IPS-15b (cell line): ENCODE results near the gene NDUFB10.

Experiments used
- H3K27me3 ChIP-seq: one replicate; pipeline ENCODE4 v1.6.1; 2013; ENCODE audit warnings: low read length; ENCODE audit not compliant: control insufficient read depth, insufficient read depth
- H3K36me3 ChIP-seq: one replicate; pipeline ENCODE4 v1.6.1; 2013; ENCODE audit warnings: low read length; ENCODE audit not compliant: control insufficient read depth, insufficient read depth
- H3K4me1 ChIP-seq: one replicate; pipeline ENCODE4 v1.6.1; 2013; ENCODE audit warnings: mild to moderate bottlenecking, low read length; ENCODE audit not compliant: control insufficient read depth, insufficient read depth
- H3K4me3 ChIP-seq: one replicate; pipeline ENCODE4 v1.5.1; 2013; ENCODE audit warnings: low read depth, low read length
- H3K9ac ChIP-seq: one replicate; pipeline ENCODE4 v1.6.1; 2013; ENCODE audit warnings: low read depth, mild to moderate bottlenecking, low read length
- H3K9me3 ChIP-seq: one replicate; pipeline ENCODE4 v1.6.1; 2013; ENCODE audit warnings: mild to moderate bottlenecking, low read length; ENCODE audit not compliant: control insufficient read depth, insufficient read depth

Gene NDUFB10

DNA sequence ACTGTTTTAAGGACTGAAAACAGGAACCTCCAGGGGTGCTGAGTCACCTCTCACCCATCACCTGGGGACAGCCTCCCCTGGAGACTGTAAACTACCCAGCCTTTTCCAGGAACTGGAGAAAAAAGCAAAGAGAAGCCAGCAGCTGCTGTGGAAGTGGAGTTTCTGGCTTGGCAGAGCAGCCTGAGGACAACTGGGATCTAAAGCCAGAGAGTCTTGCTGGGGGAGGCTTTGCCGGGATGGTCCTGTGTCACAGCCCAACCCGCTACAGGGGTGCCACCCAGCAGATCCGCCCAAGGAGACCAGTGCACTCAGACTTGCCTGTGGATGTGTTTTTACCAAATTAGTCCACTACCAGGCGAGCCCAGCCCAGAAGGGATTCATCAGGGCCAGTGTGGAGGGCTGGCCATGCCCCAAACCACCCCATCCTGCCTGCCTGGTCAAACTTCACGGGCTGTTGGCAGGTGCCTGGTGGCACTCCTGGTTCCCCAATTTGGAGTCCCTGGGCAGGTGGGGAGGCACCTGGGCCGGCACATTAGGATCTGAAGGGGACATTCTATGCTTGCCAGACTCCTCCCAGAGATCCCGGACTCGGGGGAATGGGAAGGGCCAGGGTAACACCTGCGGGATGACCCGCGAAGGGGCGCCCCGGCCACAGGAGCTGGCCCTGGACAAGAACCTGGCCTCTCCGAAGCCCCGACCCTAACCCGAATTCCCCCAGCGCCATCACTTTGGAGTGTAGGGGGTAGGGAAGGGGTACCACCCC lies 17.1 kb upstream of the NDUFB10 start:
- H3K4me1 ChIP-seq, result peaks cover 6% of the 10 kb centered on the region

DNA sequence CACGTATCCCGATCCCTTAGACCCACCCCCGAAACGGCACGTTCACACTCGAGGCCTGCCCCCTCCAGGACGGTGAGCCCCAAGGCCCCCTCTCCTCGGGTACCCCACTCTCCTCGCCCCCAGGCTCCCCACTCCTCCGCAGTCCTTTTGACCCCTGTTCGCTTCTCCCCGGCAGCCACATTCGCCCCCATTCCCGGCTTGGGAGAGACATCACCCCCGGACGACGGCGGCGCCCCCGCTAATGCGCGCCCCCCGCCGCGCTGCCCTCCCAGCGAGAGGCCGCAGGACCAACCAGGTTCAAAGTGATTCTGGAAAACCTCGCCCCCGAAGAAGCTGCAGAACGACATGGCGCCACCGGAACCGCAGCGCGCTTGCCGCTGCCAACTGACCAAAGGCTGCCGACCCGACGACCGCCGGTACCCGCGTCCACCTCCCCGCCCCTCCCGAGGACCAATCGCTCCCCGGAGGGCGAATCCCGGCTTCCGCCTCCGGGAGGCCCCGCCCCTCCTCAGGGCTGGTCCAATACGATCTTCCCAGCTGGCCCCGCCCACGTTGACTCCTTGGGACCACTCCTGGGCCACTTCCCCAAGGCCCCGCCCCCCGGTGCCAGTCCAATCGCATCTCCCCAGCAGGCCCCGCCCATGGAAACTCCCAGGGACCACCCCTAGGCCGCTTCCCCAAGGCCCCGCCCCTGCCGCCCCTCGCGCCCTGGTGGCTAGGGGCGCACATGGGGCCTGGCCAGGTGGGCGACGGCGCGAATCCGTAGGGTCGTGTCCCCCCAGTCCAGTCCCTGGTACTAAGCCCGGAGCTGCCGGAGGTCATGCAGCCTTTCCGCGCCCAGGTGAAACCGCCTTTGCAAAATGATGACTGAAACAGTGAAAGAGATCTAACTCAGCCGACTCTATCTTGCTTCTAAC lies 16.3 kb upstream of the NDUFB10 start, which contains the start of gene MSRB1:
TSS of gene MSRB1 (minus strand) at position 390 of the 917 bp plus-strand sequence. CDS start at position 347, 43 bp downstream.
- Histone ChIP-seq H3K9ac (peak within 1 kb of the TSS; percentile 60), H3K36me3 (peaks cover 19% of the 10 kb centered on the region), H3K27me3 (peaks cover 3% of the 10 kb centered on the region), H3K4me3 (peak within 1 kb of the TSS; percentile 81), H3K9me3 (no peaks in the 10 kb centered on the region), H3K4me1 (peaks cover 6% of the 10 kb centered on the region)

More for the DNA sequence above, 17.1 kb upstream of the NDUFB10 start:
- no peaks in the 10 kb centered on the region for H3K9me3 ChIP-seq
- H3K9ac ChIP-seq, result peak overlapping the region; percentile 60
- H3K4me3 ChIP-seq, result peak overlapping the region; percentile 81
- H3K36me3 ChIP-seq, result peaks cover 19% of the 10 kb centered on the region
- peaks cover 3% of the 10 kb centered on the region for H3K27me3 ChIP-seq

GRCh38 chr16:1944612-1945199 lies 14.6 kb upstream of the NDUFB10 start:
- peaks cover 7% of the 10 kb centered on the region for H3K36me3 ChIP-seq
- no peak overlapping the region for H3K4me3 ChIP-seq
- H3K9ac ChIP-seq, result no peak overlapping the region
- H3K9me3 ChIP-seq, result no peaks in the 10 kb centered on the region
- H3K27me3 ChIP-seq, result peaks cover 3% of the 10 kb centered on the region
- peaks cover 6% of the 10 kb centered on the region for H3K4me1 ChIP-seq

DNA sequence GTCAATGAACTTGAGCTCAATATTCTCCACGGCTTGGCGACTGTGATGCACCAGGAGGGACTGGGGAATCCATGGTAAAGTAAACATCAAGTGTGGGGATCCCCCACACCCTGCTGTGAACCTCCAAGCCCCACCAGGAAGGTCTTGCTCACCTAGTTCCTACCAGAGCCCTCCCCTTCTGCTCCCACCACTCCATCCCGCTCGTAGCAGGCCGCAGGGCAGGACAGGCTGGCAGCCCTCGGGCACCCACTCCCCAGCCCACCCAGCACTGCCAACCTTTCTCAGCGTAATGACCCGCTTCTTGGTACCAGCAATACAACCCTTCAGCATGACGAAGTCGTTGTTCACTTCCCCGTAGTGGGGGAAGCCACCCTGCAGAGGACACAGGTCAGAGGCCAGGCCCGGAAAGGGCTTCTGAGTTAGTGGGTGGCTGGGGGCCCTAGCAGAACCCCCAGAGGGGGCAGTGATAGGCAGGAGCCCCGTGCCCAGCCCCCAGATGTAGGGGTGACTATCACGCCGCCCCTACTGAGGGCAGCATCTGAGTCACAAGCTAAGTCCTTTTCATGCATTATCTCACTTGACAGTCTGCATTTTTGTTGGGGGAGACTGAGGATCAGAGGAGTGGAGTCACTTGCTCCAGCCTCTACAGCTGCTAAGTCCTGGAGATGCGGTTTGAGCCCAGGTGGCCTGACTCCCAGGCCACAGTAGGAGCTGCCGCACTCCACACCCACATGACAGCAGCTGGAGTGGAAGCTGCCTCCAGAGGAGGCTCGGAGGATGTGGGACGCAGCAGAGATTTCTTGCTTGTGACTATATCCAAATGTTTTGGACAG lies 13.6 kb upstream of the NDUFB10 start:
- Histone ChIP-seq H3K9ac (no peak overlapping the region), H3K4me1 (peaks cover 6% of the 10 kb centered on the region), H3K4me3 (no peak overlapping the region), H3K27me3 (peaks cover 3% of the 10 kb centered on the region), H3K36me3 (peaks cover 1% of the 10 kb centered on the region), H3K9me3 (no peaks in the 10 kb centered on the region)

DNA sequence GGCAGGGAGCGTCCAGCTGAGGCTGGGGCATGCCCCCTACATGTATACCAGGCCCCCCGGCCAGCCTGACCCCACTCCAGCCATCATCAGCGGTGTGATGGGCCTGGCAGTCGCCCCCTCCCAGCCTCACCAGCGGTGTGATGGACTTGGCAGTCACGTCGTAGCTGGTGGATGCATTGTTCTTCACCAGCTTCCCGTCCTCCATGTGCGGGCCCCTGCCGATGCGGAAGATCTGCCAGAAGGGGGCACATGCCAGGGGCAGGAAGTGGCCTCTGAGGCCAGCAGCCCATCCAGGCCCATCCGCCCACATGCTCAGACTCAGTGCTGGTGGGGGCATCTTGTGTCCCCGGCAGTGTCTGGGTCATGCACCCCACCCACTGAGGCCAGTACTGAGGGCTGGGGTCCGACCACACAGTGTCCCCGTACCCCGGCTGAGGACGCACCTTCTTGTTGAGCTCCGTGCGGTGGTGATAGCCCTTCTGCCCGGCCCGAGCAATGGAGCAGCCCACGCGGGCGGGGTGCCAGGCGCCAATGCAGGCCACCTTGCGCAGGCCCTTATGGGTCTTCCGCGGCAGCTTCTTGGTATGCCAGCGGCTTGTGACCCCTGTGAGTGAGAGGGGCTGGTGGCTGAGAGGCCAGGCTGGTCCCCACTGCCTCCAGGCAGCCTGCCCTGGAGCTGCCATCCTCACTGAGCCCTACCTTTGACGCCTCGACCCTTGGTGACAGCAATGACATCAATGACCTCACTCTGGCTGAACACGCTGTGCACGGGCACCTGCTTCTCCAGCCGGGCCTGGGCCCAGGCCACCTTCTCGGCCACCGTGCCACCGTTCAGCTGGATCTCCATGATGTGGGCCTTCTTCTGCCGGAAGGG lies 12.6 kb upstream of the NDUFB10 start:
- H3K27me3 ChIP-seq, result peaks cover 3% of the 10 kb centered on the region
- no peaks in the 10 kb centered on the region for H3K36me3 ChIP-seq
- no peaks in the 10 kb centered on the region for H3K9me3 ChIP-seq
- H3K9ac ChIP-seq, result no peak overlapping the region
- H3K4me3 ChIP-seq, result no peak overlapping the region
- H3K4me1 ChIP-seq, result peaks cover 6% of the 10 kb centered on the region

DNA sequence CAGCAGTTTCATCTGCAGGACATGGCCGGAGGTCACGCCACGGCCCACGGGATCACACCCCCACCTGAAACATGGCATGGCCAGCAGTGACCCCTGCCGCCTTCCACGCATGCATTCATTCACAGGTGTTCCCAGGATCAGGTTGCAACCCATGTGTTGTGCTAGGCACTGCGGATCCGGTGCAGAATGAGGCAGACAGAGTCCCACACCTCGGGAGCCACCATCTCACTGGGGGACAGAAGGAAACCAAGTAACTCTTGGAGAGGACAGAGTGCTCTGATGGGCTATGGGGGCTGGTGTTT lies 12.0 kb upstream of the NDUFB10 start:
- no peaks in the 10 kb centered on the region for H3K36me3 ChIP-seq
- H3K4me3 ChIP-seq, result no peak overlapping the region
- H3K9me3 ChIP-seq, result no peaks in the 10 kb centered on the region
- peaks cover 3% of the 10 kb centered on the region for H3K4me1 ChIP-seq
- no peaks in the 10 kb centered on the region for H3K27me3 ChIP-seq
- no peak overlapping the region for H3K9ac ChIP-seq

DNA sequence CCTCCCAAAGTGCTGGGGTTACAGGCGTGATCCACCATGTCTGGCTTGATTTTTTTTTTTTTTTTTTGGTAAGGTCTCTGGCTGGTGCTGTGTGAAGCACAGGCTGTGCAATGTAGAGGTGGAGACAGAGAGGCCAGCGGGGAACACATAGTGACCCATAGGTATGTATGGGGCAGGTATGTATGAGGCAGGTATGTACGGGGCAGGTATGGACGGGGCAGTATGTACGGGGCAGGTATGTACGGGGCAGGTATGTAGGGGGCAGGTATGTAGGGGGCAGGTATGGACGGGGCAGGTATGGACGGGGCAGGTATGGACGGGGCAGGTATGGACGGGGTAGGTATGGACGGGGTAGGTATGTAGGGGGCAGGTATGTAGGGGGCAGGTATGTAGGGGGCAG lies 9.8 kb upstream of the NDUFB10 start:
- Histone ChIP-seq H3K4me3 (no peak overlapping the region), H3K9ac (no peak overlapping the region), H3K4me1 (peaks cover 2% of the 10 kb centered on the region), H3K27me3 (no peaks in the 10 kb centered on the region), H3K9me3 (no peaks in the 10 kb centered on the region), H3K36me3 (no peaks in the 10 kb centered on the region)

- Histone ChIP-seq H3K4me3 (no peak overlapping the region), H3K9me3 (no peaks in the 10 kb centered on the region), H3K9ac (no peak overlapping the region), H3K27me3 (no peaks in the 10 kb centered on the region), H3K4me1 (peaks cover 2% of the 10 kb centered on the region), H3K36me3 (no peaks in the 10 kb centered on the region)
Measured at GRCh38 chr16:1950047-1950446, 9.3 kb upstream of the NDUFB10 start.

GRCh38 chr16:1950559-1950958 lies 8.8 kb upstream of the NDUFB10 start:
- no peaks in the 10 kb centered on the region for H3K36me3 ChIP-seq
- no peak overlapping the region for H3K4me3 ChIP-seq
- H3K4me1 ChIP-seq, result peaks cover 2% of the 10 kb centered on the region
- no peaks in the 10 kb centered on the region for H3K9me3 ChIP-seq
- no peaks in the 10 kb centered on the region for H3K27me3 ChIP-seq
- no peak overlapping the region for H3K9ac ChIP-seq

GRCh38 chr16:1953734-1954133 lies 5.6 kb upstream of the NDUFB10 start:
- H3K4me1 ChIP-seq, result peaks cover 2% of the 10 kb centered on the region
- H3K9ac ChIP-seq, result no peak overlapping the region
- no peak overlapping the region for H3K4me3 ChIP-seq
- no peaks in the 10 kb centered on the region for H3K9me3 ChIP-seq
- H3K36me3 ChIP-seq, result no peaks in the 10 kb centered on the region
- H3K27me3 ChIP-seq, result no peaks in the 10 kb centered on the region
